Muscle of back (tissue), 11 donors: ENCODE measurements around the gene ALDH1L2. TPM values are rescaled to one million over a fixed set of nuclear protein-coding genes. Genes with fewer than 3 reads are reported as not detected.
"Not testable (repeated sequence)": the region's sequence is repeated elsewhere in the genome, so short reads cannot be mapped to it uniquely, and the experiment has no call there.

Experiments
- DNase-seq, 3 donors: peaks; one replicate each; pipeline versions ENCODE4 v3.0.0 to v3.0.0-alpha.2; 2013
- polyA plus RNA-seq, 10 donors: library from polyadenylated mRNA; unstranded; fragments of 120-200 nt; gene quantifications; one replicate each; pipeline ENCODE4 v1.2.1, GENCODE V29; 2013; ENCODE audit not compliant: insufficient read length in 10 of 10

ALDH1L2 gene
- polyA plus RNA-seq, 10 donors: 5.2 to 10.7 (median 9.0) TPM

DNA sequence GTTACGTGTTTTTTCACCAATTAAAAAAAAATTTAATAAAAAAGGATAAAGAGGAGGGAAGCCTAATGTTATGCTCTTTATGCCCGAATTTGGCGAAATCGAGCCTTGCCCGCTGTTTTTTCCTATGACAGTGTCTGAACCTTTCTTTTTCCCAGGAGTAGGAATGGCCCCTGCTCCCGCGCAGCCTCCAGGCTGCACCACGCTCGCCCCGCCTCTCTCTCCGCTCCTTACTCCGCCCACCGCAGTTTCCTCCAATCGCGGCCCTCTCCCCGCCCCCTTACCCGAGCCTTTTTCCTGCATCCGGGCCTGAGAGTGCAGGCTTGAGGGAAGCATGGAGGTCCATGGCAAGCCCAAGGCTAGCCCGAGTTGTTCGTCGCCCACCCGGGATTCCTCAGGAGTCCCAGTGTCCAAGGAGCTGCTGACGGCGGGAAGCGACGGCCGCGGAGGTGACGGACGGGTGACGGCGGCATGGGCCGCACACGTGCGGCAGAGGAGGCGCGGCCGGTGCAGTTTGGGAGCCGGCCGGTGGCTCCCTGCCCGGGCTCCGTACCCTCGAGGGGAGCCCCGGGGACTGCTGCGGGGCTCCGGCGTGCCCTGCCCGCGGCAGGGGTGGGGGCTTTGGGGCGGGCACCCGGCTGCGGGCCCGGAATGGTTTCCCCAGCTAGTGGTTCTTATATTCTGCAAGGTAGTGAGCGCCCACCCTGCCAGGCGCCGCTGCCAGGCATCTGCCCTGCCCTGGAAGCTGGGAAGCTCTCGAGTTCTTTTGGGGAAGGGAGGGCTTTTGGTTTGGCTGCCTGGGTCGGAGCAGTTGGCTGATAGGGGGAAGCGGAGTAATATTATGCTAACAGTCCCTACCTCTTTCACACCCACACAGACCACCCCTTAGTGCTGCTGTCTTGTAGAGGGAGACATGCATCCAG lies 98.0 kb downstream of the ALDH1L2 start, which contains the start of gene NOPCHAP1:
TSS of gene NOPCHAP1 (plus strand) at position 295 of the 920 bp plus-strand sequence. CDS start at position 332, 37 bp downstream.
- peak; percentile 88 to 97 (median 89) for DNase-seq

DNA sequence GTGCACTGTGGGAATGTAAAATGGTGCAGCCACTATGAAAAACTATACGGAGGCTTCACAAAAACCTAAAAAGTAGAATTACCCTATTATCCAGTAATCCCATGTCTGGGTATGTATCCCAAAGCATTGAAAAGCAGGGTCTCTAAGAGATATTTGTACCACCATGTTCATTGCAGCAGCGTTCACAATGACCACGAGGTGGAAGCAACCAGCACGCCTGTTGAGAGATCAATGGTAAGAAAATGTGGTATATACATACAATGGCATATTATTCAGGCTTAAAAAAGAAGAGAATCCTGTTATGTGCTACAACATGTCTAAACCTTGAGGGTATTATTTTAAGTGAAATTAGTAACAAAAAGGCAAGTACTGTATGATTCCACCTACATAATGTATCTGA lies 99.1 kb downstream of the ALDH1L2 start:
- DNase-seq: no peak

DNA sequence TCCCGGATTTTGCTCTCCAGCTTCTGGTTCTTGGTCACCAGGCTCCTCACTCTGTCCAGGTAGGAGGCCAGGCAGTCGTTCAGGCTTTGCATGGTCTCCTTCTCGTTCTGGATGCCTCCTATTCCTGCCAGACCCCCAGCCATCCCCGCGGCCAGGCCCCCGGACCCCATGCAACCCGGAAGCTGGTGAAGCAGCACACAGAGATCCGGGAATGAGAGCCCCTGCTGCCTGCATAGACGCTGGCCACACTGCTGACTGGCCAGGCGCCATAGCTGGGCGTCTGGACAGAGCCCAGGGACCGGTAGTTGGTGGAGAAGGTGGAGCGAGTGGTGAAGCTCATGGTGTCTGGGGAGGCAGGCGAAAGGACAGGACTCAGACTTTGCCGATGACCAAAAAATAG lies 106.6 kb downstream of the ALDH1L2 start:
- not testable (repeated sequence) for DNase-seq

DNA sequence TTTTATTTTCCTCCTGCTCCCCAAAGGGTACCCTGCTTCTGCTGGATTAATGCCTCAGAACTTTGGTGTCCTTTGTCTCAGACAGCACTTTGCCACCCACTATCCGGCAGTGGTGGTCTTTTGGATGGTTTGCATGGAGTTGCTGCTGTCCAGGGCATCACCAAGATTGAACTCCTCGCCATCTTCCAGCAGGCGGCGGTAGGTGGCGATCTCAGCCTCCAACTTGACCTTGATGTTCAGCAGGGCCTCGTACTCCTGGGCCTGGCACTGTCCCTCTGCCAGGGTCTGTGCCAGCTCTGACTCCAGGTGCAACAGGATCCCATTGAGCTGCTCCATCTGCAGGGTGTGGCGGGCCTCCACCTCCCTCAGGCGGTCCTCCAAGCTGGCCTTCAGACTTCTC lies 107.6 kb downstream of the ALDH1L2 start:
- DNase-seq: no peak

DNA sequence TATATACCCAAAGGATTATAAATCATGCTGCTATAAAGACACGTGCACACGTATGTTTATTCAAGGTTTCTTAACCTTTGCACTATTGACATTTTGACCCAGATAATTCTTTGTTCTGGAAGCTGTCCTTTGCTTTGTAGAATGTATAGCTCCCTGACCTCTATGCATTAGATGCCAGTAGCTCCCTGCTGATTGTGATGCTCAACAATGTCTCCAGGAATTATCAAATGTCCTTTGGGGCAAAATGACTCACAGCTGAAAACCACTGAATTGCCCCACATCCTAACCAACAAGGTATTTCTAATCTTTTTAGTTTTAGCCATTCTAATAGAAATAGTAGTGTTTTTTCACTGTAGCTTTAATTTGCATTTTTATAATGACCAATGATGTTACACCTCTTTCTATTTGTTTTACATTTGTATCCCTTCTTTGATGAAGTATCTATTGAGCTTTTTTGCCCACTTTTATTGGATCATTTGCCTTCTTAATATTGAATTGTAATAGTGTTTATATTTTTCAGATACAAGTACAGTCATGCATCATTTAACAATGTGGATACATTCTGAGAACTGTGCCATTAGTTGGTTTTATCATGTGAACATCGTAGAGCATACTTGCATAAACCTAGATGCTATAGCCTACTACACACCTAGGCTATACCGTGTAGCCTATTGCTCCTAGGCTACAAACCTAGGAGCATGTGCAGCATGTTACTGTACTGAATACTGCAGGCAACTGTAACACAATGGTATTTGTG lies 108.5 kb downstream of the ALDH1L2 start:
- no peak for DNase-seq

DNA sequence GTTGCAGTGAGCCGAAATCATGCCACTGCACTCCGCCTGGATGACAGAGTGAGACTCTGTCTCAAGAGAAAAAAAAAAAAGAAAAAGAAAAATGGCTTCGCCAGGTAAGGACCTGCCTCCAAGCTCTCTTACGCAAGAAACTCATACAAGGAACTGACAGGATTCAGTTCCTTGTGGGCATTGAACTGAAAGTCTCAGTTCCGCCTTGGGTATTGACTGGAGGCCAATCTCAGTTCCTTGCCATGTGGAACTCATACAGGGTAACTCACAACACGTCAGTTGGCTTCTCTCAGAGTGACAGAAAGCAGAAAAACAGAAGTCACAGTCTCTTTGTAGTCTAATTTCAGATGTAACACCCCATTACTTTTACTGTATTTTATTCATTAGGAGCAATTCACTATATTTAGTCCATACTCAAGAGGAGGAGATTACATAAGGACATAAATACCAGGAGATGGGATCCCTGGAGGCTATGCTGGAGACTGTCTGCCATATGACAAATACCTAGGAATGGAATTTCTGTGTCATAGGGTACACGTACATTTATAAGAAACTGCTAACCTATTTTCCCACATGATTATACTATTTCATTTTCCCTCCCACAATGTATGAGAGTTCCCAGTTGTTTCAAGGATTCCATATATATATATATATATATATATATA lies 109.5 kb downstream of the ALDH1L2 start:
- peak in 2 of 3 donors; percentile 26 to 32 for DNase-seq

DNA sequence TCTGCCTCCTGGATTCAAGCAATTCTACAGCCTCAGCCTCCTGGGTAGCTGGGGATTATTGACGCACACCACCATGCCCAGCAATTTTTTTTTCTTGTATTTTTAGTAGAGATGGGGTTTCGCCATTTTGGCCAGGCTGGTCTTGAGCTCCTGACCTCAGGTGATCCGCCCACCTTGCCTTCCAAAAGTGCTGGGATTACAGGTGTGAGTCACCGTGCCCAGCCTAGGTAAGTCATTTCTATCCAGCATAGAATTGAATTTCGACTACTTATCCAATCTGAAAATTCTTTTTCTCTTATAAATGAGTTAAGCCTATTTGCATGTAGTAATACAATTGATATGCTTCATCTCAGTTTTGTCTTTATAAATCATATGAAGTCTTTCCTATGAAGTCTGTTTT lies 111.0 kb downstream of the ALDH1L2 start:
- DNase-seq: no peak

DNA sequence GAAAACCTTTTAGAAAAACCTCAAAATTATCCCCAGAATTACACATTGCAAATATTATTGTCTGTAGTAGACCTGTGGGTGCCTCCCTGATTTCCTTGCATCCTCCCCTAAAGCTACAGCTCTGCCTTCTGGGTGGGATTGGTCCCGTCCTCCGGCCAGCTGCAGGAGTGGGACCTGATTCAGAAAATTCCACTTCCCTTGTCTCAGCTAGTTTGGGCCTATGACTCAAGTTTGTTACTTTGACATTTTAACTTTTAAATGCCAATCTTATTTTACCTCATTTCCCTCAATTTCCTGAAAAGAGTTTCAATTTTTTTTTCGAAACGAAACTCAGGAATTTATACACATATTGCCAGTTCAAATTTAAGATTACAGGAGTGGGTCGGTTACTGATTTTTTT lies 113.0 kb downstream of the ALDH1L2 start:
- DNase-seq: peak in 1 of 3 donors; percentile 42

Other genes with a start within 250 kb of the ALDH1L2 start
- gene SLC41A2, start 126.2 kb downstream of the ALDH1L2 start, polyA plus RNA-seq: 1 to 10 TPM; 2.7 to 6.6 (median 3.7) TPM
- 10 to 100 TPM in 7 of 10 donors, 1 to 10 TPM in 3; 8.9 to 13.3 (median 10.7) TPM for gene NOPCHAP1, start 98.1 kb downstream of the ALDH1L2 start, polyA plus RNA-seq
- 10 to 100 TPM; 24.0 to 48.9 (median 35.5) TPM for gene WASHC4, start 23.3 kb upstream of the ALDH1L2 start, polyA plus RNA-seq
- gene APPL2, start 151.7 kb upstream of the ALDH1L2 start, polyA plus RNA-seq: 10 to 100 TPM; 20.0 to 44.5 (median 29.8) TPM
- 10 to 100 TPM in 4 of 10 donors, 1 to 10 TPM in 6; 5.1 to 17.0 (median 8.0) TPM for gene C12orf75, start 246.2 kb upstream of the ALDH1L2 start, polyA plus RNA-seq